GM12878 (cell line): ENCODE measurements around the gene LYPD5. TPM values are rescaled to one million over a fixed set of nuclear protein-coding genes. Genes with fewer than 3 reads are reported as not detected.
A peak's percentile ranks its signal among the peaks of the same experiment; 100 is the strongest.

Experiments
- ATAC-seq: fragments of 200-7000 bp; cut with Tn5 transposase; 3 replicates; pipeline ENCODE4 v1.9.1; 2020; ENCODE audit warnings: mild to moderate bottlenecking, moderate library complexity
- BruUV-seq: library from RNA; stranded (reverse); fragments of 400-500 nt; replicated peaks from 2 replicates; lab custom pipeline; 2021; lab: Mats Ljungman, UMichigan
- CTCF ChIA-PET: fragments of 300-600 bp; sonication (Branson Sonifier 250); formaldehyde crosslinking; extraction: SDS; loops from one replicate; lab custom pipeline; 2021; ENCODE audit warnings: inconsistent platforms; lab: Yijun Ruan, JAX
- POLR2A ChIA-PET: fragments of 350-600 bp; formaldehyde crosslinking; extraction: SDS; loops from one replicate; lab custom pipeline; 2021; ENCODE audit warnings: inconsistent platforms; lab: Charles Lee
- RAD21 ChIA-PET: fragments of 300-600 bp; sonication (Branson Sonifier 250); formaldehyde crosslinking; loops from one replicate; lab custom pipeline; 2023; ENCODE audit warnings: antibody characterized with exemption; ENCODE audit not compliant: unreplicated experiment; lab: Charles Lee
- SMC1A ChIA-PET: fragments of 300-600 bp; sonication (Branson Sonifier 250); formaldehyde crosslinking; loops from one replicate; lab custom pipeline; 2023; ENCODE audit not compliant: unreplicated experiment, uncharacterized antibody; lab: Charles Lee
- DNase-seq: peaks from one replicate; pipeline ENCODE4 v3.0.0-alpha.2; 2011; ENCODE audit warnings: low read depth, low spot score
- FAIRE-seq: peaks from 3 replicates; lab custom pipeline; 2011; peaks lifted over from hg19 to GRCh38; lab: Jason Lieb, UNC
- H2AFZ ChIP-seq: 2 replicates; pipeline ENCODE4 v1.6.0; 2011; ENCODE audit warnings: low read depth, low read length, control low read depth; ENCODE audit not compliant: control insufficient read depth
- H3K27ac ChIP-seq: 2 replicates; pipeline ENCODE4 v1.5.1; 2011; ENCODE audit warnings: control low read depth; ENCODE audit not compliant: control insufficient read depth, insufficient read depth
- H3K27me3 ChIP-seq, 2 experiments: replicated peaks in 1 of 2; 2 replicates each; pipeline versions ENCODE4 v1.6.0 to v1.6.1; 2011; ENCODE audit warnings: low read length in 1 of 2; ENCODE audit not compliant: control insufficient read depth in 2 of 2, insufficient read depth in 2 of 2
- H3K36me3 ChIP-seq, 2 experiments: 2 replicates each; pipeline ENCODE4 v1.5.1; 2011; ENCODE audit warnings: low read length in 1 of 2; ENCODE audit not compliant: control insufficient read depth in 2 of 2, insufficient read depth in 2 of 2
- H3K4me1 ChIP-seq: 2 replicates; pipeline ENCODE4 v1.6.1; 2011; ENCODE audit warnings: mild to moderate bottlenecking, low read length, moderate library complexity, mixed read lengths; ENCODE audit not compliant: control insufficient read depth, insufficient read depth
- H3K4me2 ChIP-seq: 2 replicates; pipeline ENCODE4 v1.6.0; 2011; ENCODE audit warnings: control low read depth; ENCODE audit not compliant: control insufficient read depth, insufficient read depth
- H3K4me3 ChIP-seq: fragments of 200-600 bp; sonication (generic); 2 replicates; pipeline ENCODE4 v1.5.1; 2016
- H3K79me2 ChIP-seq: 2 replicates; pipeline ENCODE4 v1.6.0; 2011; ENCODE audit warnings: low read length; ENCODE audit not compliant: control insufficient read depth, insufficient read depth
- H3K9ac ChIP-seq: 2 replicates; pipeline ENCODE4 v1.8.0; 2011; ENCODE audit warnings: low read length, control low read depth, mixed read lengths; ENCODE audit not compliant: control insufficient read depth, insufficient read depth
- H3K9me3 ChIP-seq: replicated peaks from 3 replicates; pipeline ENCODE4 v1.5.1; 2011; ENCODE audit warnings: mild to moderate bottlenecking, low read length; ENCODE audit not compliant: control insufficient read depth, insufficient read depth
- H4K20me1 ChIP-seq: 2 replicates; pipeline ENCODE4 v1.6.0; 2011; ENCODE audit not compliant: control insufficient read depth, insufficient read depth
- CBFB ChIP-seq: IDR thresholded peaks from 2 replicates; pipeline ENCODE4 v1.6.1; 2016; ENCODE audit warnings: antibody characterized with exemption, low read depth
- CREB1 ChIP-seq: IDR thresholded peaks from 2 replicates; pipeline ENCODE4 v1.6.1; 2012; ENCODE audit warnings: low read depth, mild to moderate bottlenecking, inconsistent platforms
- IKZF2 ChIP-seq, 2 experiments: fragments of 450-650 bp; IDR thresholded peaks; 2 replicates each; pipeline ENCODE4 v1.6.1; 2017; ENCODE audit warnings: mild to moderate bottlenecking in 2 of 2, moderate library complexity in 2 of 2
- IRF4 ChIP-seq: IDR thresholded peaks from 2 replicates; pipeline ENCODE4 v1.6.1; 2011; ENCODE audit warnings: low read depth, low read length
- NRF1 ChIP-seq: conservative IDR thresholded peaks from 2 replicates; pipeline ENCODE4 v1.6.1; 2011; ENCODE audit warnings: mild to moderate bottlenecking, low read depth, low read length, improper control_type of control experiment
- PKNOX1 ChIP-seq: fragments of 450-650 bp; IDR thresholded peaks from 2 replicates; pipeline ENCODE4 v1.6.1; 2016; ENCODE audit warnings: mild to moderate bottlenecking
- POLR2AphosphoS5 ChIP-seq: IDR thresholded peaks from 2 replicates; pipeline ENCODE4 v1.6.1; 2011; ENCODE audit warnings: mild to moderate bottlenecking, low read length, inconsistent platforms
- SPI1 ChIP-seq: IDR thresholded peaks from 2 replicates; pipeline ENCODE4 v1.6.1; 2011; ENCODE audit warnings: low read depth, mild to moderate bottlenecking, low read length, moderate library complexity, borderline replicate concordance; ENCODE audit not compliant: insufficient read depth
- ZNF24 ChIP-seq: fragments of 450-650 bp; IDR thresholded peaks from 2 replicates; pipeline ENCODE4 v1.6.1; 2017; ENCODE audit warnings: antibody characterized with exemption, mild to moderate bottlenecking
- WGBS: methylation state at CpG from one replicate; pipeline ENCODE4 v1.1.6; 2016; ENCODE audit warnings: low lambda C conversion rate; ENCODE audit not compliant: insufficient replicate concordance, insufficient coverage; ENCODE audit errors: missing lambda C conversion rate; 5-methylcytosine and 5-hydroxymethylcytosine counted together
- in situ Hi-C: fragments of 300-500 bp; cut with MboI; formaldehyde crosslinking; loops from 9 replicates; pipeline ENCODE4 v1.14.3; 2018; ENCODE audit warnings: mixed read lengths
- intact Hi-C: fragments of 100-400 bp; cut with micrococcal nuclease; formaldehyde crosslinking; loops from one replicate; pipeline ENCODE4 v1.14.2; 2022; ENCODE audit not compliant: unreplicated experiment
- polyA plus RNA-seq, 11 experiments: library from polyadenylated mRNA; depleted of rRNA in 4 of 11; unstranded in 6 of 11; stranded (reverse) in 5 of 11; fragments of >200 nt; fragmentation: Nextera tagmentation in 4 of 11; fragmentation: Illumina TruSeq in 1 of 11; extraction: Ambion mirVana in 4 of 11; extraction: Trizol in 1 of 11; gene quantifications; 1 replicate in 1 of 11; 2 replicates in 10 of 11; pipeline versions ENCODE4 v1.2.1 to v1.2.3, GENCODE V29; 2011 to 2016; ENCODE audit warnings: inconsistent platforms in 2 of 11, missing spikeins in 2 of 11, low read depth in 1 of 11
- total RNA-seq, 4 experiments: library from RNA; depleted of rRNA in 3 of 4; stranded (reverse); fragments of >200 nt in 3 of 4; fragmentation: Illumina TruSeq in 1 of 4; extraction: Trizol in 1 of 4; gene quantifications; 2 replicates each; pipeline versions ENCODE4 v1.2.1 to v1.2.3, GENCODE V29; 2013 to 2021
- TF ChIP-seq, protein P1 (sequence below), 3 experiments: IDR thresholded peaks in 2 of 3; conservative IDR thresholded peaks in 1 of 3; 2 replicates each; pipeline ENCODE4 v1.5.1; 2011; ENCODE audit warnings: low read depth in 3 of 3, low read length in 3 of 3, mild to moderate bottlenecking in 3 of 3, control low read depth in 2 of 3, moderate library complexity in 2 of 3, inconsistent platforms in 1 of 3, mixed read lengths in 1 of 3; ENCODE audit not compliant: control insufficient read depth in 2 of 3, insufficient read depth in 1 of 3; ENCODE audit errors: extremely low read depth in 1 of 3

The LYPD5 gene
- total and polyA plus RNA-seq, 10 of the 15 experiments (the other 5 are each of a cell fraction or from before 2014, with no cell fraction given): 0.04 to 2.2 (median 0.69) TPM; not detected in 1

DNA sequence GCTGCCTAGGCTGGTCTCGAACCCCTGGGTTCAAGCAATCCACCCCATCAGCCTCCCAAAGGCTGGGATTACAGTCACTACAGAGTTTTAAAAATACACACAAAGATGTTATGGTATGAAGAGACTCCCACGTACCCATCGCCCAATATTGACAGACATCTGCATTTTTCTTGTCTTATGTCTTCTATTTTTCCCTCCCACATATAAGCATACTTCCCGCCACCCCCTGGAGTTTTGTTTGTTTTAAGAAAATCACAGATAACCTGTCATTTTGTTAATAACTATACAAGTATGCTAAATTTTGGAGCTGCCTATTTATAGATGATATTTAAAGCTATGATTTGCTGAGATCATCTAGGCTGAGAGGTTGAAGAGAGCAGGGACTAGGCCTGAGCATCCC lies 41.3 kb downstream of the LYPD5 start (continued):
- TF ChIP-seq, protein P1, sequence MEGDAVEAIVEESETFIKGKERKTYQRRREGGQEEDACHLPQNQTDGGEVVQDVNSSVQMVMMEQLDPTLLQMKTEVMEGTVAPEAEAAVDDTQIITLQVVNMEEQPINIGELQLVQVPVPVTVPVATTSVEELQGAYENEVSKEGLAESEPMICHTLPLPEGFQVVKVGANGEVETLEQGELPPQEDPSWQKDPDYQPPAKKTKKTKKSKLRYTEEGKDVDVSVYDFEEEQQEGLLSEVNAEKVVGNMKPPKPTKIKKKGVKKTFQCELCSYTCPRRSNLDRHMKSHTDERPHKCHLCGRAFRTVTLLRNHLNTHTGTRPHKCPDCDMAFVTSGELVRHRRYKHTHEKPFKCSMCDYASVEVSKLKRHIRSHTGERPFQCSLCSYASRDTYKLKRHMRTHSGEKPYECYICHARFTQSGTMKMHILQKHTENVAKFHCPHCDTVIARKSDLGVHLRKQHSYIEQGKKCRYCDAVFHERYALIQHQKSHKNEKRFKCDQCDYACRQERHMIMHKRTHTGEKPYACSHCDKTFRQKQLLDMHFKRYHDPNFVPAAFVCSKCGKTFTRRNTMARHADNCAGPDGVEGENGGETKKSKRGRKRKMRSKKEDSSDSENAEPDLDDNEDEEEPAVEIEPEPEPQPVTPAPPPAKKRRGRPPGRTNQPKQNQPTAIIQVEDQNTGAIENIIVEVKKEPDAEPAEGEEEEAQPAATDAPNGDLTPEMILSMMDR (IDR thresholded peaks at IDR 0.05 in 2 of 3, conservative IDR thresholded peaks at IDR 0.05 in 1 of 3; ENCODE audit: control insufficient read depth in 2 of 3, extremely low read depth in 1 of 3, insufficient read depth in 1 of 3, low read depth in 3 of 3, low read length in 3 of 3): no peak
- TF ChIP-seq PKNOX1 (no peak), NRF1 (no peak), IRF4 (no peak), CREB1 (no peak), POLR2AphosphoS5 (no peak)

DNA sequence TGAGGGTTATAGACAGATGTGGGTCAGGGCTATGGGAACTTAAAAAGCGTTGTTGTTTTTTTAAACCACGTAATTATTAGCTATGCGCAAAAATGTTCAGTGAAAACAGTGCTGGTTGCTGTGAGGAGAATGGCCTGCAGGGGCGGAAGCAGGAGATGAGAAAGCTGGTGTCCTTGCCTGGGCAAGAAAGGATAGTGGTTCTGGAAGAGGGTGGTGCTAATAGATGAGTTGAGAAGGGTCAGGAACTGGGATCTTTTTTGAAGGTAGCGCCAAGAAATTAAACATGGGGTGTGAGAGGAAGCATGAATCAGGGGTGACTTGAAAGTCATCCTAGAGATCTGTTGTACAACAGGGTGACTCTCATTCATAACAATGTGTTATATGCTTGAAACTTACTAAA lies 42.7 kb downstream of the LYPD5 start:
- no TSS peak for BruUV-seq

More for the DNA sequence above, 42.7 kb downstream of the LYPD5 start:
- peak overlapping the region; percentile 90 for H3K27ac ChIP-seq
- H3K4me3 ChIP-seq: no peak overlapping the region
- CTCF ChIA-PET: interaction anchor here (0.8 to 20.8 kb wide), 5 partner anchors 14 to 50 kb away, joined by 3 to 324 read pairs (median 9); partner anchors contain the start of gene KCNN4
- FAIRE-seq (peak; percentile 35), DNase-seq (no peak), ATAC-seq (no peak)
- H3K4me2 ChIP-seq: peak overlapping the region; percentile 66
- H3K4me1 ChIP-seq: peaks cover 55% of the 10 kb centered on the region
- SMC1A ChIA-PET: interaction anchor here (1.3 to 20.1 kb wide), 3 partner anchors 8 to 19 kb away, joined by 4 to 325 read pairs (median 11); partner anchors contain the start of gene KCNN4
- no peaks in the 10 kb centered on the region for H3K36me3 ChIP-seq
- H3K79me2 ChIP-seq: peaks cover 18% of the 10 kb centered on the region
- POLR2A ChIA-PET: interaction anchor here (0.8 to 18.9 kb wide), 3 partner anchors 9 to 1632 kb away, joined by 3 to 389 read pairs (median 307); partner anchors contain the start of genes KCNN4 and SMG9
- intact Hi-C loops: no loop called here
- TF ChIP-seq, protein P1 (IDR thresholded peaks at IDR 0.05 in 2 of 3, conservative IDR thresholded peaks at IDR 0.05 in 1 of 3; ENCODE audit: control insufficient read depth in 2 of 3, extremely low read depth in 1 of 3, insufficient read depth in 1 of 3, low read depth in 3 of 3, low read length in 3 of 3): peak; percentile 19 to 44 (median 42); a peak in 4 of 6 replicates
- 0 out of 4 replicates have a peak, but pooled peaks of 1 of the 2 experiments have one; percentile 26 for TF ChIP-seq IKZF2 (IDR thresholded peaks at IDR 0.05)
- peak; percentile 5; the same call in 1 of the 2 replicates for TF ChIP-seq SPI1
- no peak for TF ChIP-seq ZNF24
- TF ChIP-seq CBFB: no peak
- RAD21 ChIA-PET: interaction anchor here (0.7 to 8.3 kb wide), 5 partner anchors 11 to 90 kb away, joined by 4 to 55 read pairs (median 19); partner anchors contain the start of gene PLAUR
- peak overlapping the region; percentile 51 for H3K9ac ChIP-seq
- no peaks in the 10 kb centered on the region; the same call in 2 of the 3 replicates for H3K9me3 ChIP-seq
- in situ Hi-C loops: loop anchor here (25.0 kb wide), 2 partner anchors 1703 to 1822 kb away; partner anchors contain the start of genes ERFL and FOSB
- H4K20me1 ChIP-seq: no peaks in the 10 kb centered on the region
- H2AFZ ChIP-seq: peak overlapping the region; percentile 61; the same call in 1 of the 2 replicates
- no peaks in the 10 kb centered on the region for H3K27me3 ChIP-seq
- 6% methylated on average over 5 of the region's 5 CpGs for WGBS
